CD14-positive monocyte (primary cell): ENCODE measurements around the gene SMYD3. TPM values are rescaled to one million over a fixed set of nuclear protein-coding genes. Genes with fewer than 3 reads are reported as not detected.

ENCODE experiments used
- DNase-seq, 3 donors: peaks; one replicate each; pipeline ENCODE4 v3.0.0-alpha.2; 2011 to 2022
- H2AFZ ChIP-seq: 2 replicates; pipeline ENCODE4 v1.6.0; 2012; ENCODE audit warnings: mild to moderate bottlenecking, low read depth, low read length, inconsistent platforms; ENCODE audit not compliant: insufficient read depth, poor library complexity, severe bottlenecking
- H3K27ac ChIP-seq, 2 donors: 1 replicate in 1 of 2; 2 replicates in 1 of 2; pipeline ENCODE4 v1.5.1; 2012 to 2013; ENCODE audit warnings: low read length in 2 of 2, control low read depth in 1 of 2, inconsistent platforms in 1 of 2, low read depth in 1 of 2, mild to moderate bottlenecking in 1 of 2
- H3K27me3 ChIP-seq, 2 donors: one replicate each; pipeline versions ENCODE4 v1.6.0 to v1.6.1; 2011 to 2013; ENCODE audit warnings: low read length in 2 of 2; ENCODE audit not compliant: control insufficient read depth in 2 of 2, insufficient read depth in 2 of 2
- H3K36me3 ChIP-seq, 2 donors: replicated peaks in 1 of 2; 1 replicate in 1 of 2; 2 replicates in 1 of 2; pipeline versions ENCODE4 v1.5.1 to v1.6.1; 2012 to 2013; ENCODE audit warnings: low read length in 2 of 2, control low read depth in 1 of 2, inconsistent platforms in 1 of 2, mild to moderate bottlenecking in 1 of 2; ENCODE audit not compliant: insufficient read depth in 2 of 2, control insufficient read depth in 1 of 2
- H3K4me1 ChIP-seq, 2 donors: 1 replicate in 1 of 2; 2 replicates in 1 of 2; pipeline versions ENCODE4 v1.5.1 to v1.6.1; 2012 to 2013; ENCODE audit warnings: low read length in 2 of 2, control low read depth in 1 of 2, inconsistent platforms in 1 of 2, mild to moderate bottlenecking in 1 of 2, moderate library complexity in 1 of 2; ENCODE audit not compliant: insufficient read depth in 2 of 2, control insufficient read depth in 1 of 2
- H3K4me2 ChIP-seq: replicated peaks from 2 replicates; pipeline ENCODE3; 2012; ENCODE audit warnings: low read length, moderate library complexity, mild to moderate bottlenecking; ENCODE audit not compliant: poor library complexity, severe bottlenecking; ENCODE audit errors: extremely low read depth
- H3K4me3 ChIP-seq, 3 experiments: fragments of 200-600 bp in 1 of 3; sonication (generic) in 1 of 3; replicated peaks in 1 of 3; 1 replicate in 2 of 3; 2 replicates in 1 of 3; pipeline ENCODE4 v1.5.1; 2011 to 2013; ENCODE audit warnings: low read length in 3 of 3, mild to moderate bottlenecking in 3 of 3, control low read depth in 2 of 3, low read depth in 2 of 3, inconsistent platforms in 1 of 3, moderate library complexity in 1 of 3
- H3K79me2 ChIP-seq: 2 replicates; pipeline ENCODE4 v1.6.0; 2012; ENCODE audit warnings: mild to moderate bottlenecking, control low read depth, inconsistent platforms, low read length, moderate library complexity; ENCODE audit not compliant: insufficient read depth
- H3K9ac ChIP-seq: 2 replicates; pipeline ENCODE4 v1.6.0; 2017; ENCODE audit warnings: low read length, mild to moderate bottlenecking; ENCODE audit not compliant: insufficient read depth, poor library complexity, severe bottlenecking
- H3K9me3 ChIP-seq, 2 donors: replicated peaks in 1 of 2; 1 replicate in 1 of 2; 2 replicates in 1 of 2; pipeline versions ENCODE4 v1.5.1 to v1.6.1; 2012 to 2013; ENCODE audit warnings: low read length in 2 of 2, control low read depth in 1 of 2; ENCODE audit not compliant: control insufficient read depth in 1 of 2, insufficient read depth in 1 of 2
- H4K20me1 ChIP-seq: 2 replicates; pipeline ENCODE4 v1.6.0; 2012; ENCODE audit warnings: mild to moderate bottlenecking, low read length, control low read depth, moderate library complexity; ENCODE audit not compliant: insufficient read depth
- H3K27ac Mint-ChIP-seq, 7 donors: one replicate each; pipeline ENCODE4 v1.8.0; 2020; ENCODE audit warnings: mild to moderate bottlenecking in 7 of 7, mixed read lengths in 7 of 7, moderate library complexity in 6 of 7, inconsistent platforms in 2 of 7
- H3K27me3 Mint-ChIP-seq, 3 donors: one replicate each; pipeline ENCODE4 v1.8.0; 2021 to 2022; ENCODE audit warnings: low read depth in 3 of 3, mild to moderate bottlenecking in 3 of 3, mixed read lengths in 3 of 3, moderate library complexity in 3 of 3, inconsistent platforms in 1 of 3
- H3K36me3 Mint-ChIP-seq, 2 donors: one replicate each; pipeline ENCODE4 v1.8.0; 2020; ENCODE audit warnings: mixed read lengths in 2 of 2, inconsistent platforms in 1 of 2, mild to moderate bottlenecking in 1 of 2
- H3K4me1 Mint-ChIP-seq: one replicate; pipeline ENCODE4 v1.8.0; 2020; ENCODE audit warnings: mild to moderate bottlenecking, mixed read lengths
- H3K4me3 Mint-ChIP-seq, 2 donors: one replicate each; pipeline ENCODE4 v1.8.0; 2020; ENCODE audit warnings: mild to moderate bottlenecking in 2 of 2, mixed read lengths in 2 of 2, moderate library complexity in 1 of 2
- H3K9me3 Mint-ChIP-seq, 7 donors: one replicate each; pipeline ENCODE4 v1.8.0; 2020 to 2022; ENCODE audit warnings: mixed read lengths in 7 of 7, mild to moderate bottlenecking in 6 of 7, moderate library complexity in 6 of 7, inconsistent platforms in 2 of 7
- CTCF ChIP-seq: fragments of 200-600 bp; IDR thresholded peaks from one replicate; pipeline ENCODE4 v1.8.0; 2022; ENCODE audit warnings: antibody characterized with exemption, mild to moderate bottlenecking
- WGBS: methylation state at CpG from one replicate; pipeline ENCODE4 v1.1.5; 2013; ENCODE audit warnings: missing lambda C conversion rate; ENCODE audit not compliant: insufficient coverage; 5-methylcytosine and 5-hydroxymethylcytosine counted together
- intact Hi-C, 2 donors: fragments of 100-400 bp; cut with micrococcal nuclease; formaldehyde crosslinking; loops; one replicate each; pipeline versions ENCODE4 v1.15.0 to v1.15.1; 2023
- polyA plus RNA-seq, 3 donors: library from polyadenylated mRNA; depleted of rRNA in 1 of 3; unstranded in 2 of 3; stranded (reverse) in 1 of 3; fragments of 300-500 nt in 2 of 3; fragments of >200 nt in 1 of 3; fragmentation: Illumina TruSeq in 2 of 3; gene quantifications; 1 replicate in 2 of 3; 2 replicates in 1 of 3; pipeline ENCODE4 v1.2.3, GENCODE V29; 2012 to 2021

SMYD3 gene
- polyA plus RNA-seq, 3 donors, result 2.7 to 8.4 (median 4.0) TPM

- Histone ChIP-seq H3K36me3 (no peaks in the 10 kb centered on the region), H3K27ac (no peak overlapping the region), H3K9me3 (no peaks in the 10 kb centered on the region), H3K4me2 (no peak overlapping the region), H3K79me2 (no peaks in the 10 kb centered on the region), H4K20me1 (no peaks in the 10 kb centered on the region), H3K4me1 (no peaks in the 10 kb centered on the region), H3K27me3 (no peaks in the 10 kb centered on the region), H3K4me3 (no peak overlapping the region), H2AFZ (no peak overlapping the region), H3K9ac (no peak overlapping the region)
- no peak for DNase-seq
- no peak overlapping the region for H3K4me3 Mint-ChIP-seq
- H3K27me3 Mint-ChIP-seq, result no peaks in the 10 kb centered on the region
- no peaks in the 10 kb centered on the region for H3K4me1 Mint-ChIP-seq
- H3K9me3 Mint-ChIP-seq, result peaks cover 0 to 7% (median 1%) of the 10 kb centered on the region in 7 donors
- no peak for TF ChIP-seq CTCF
- no peaks in the 10 kb centered on the region for H3K36me3 Mint-ChIP-seq
- WGBS, result no CpG with 5 or more reads among the region's 3 CpGs
- no peak overlapping the region for H3K27ac Mint-ChIP-seq
- intact Hi-C loops, result no loop called here
These were observed 69.1 kb downstream of the SMYD3 start for GRCh38 chr1:246437961-246438360.

DNA sequence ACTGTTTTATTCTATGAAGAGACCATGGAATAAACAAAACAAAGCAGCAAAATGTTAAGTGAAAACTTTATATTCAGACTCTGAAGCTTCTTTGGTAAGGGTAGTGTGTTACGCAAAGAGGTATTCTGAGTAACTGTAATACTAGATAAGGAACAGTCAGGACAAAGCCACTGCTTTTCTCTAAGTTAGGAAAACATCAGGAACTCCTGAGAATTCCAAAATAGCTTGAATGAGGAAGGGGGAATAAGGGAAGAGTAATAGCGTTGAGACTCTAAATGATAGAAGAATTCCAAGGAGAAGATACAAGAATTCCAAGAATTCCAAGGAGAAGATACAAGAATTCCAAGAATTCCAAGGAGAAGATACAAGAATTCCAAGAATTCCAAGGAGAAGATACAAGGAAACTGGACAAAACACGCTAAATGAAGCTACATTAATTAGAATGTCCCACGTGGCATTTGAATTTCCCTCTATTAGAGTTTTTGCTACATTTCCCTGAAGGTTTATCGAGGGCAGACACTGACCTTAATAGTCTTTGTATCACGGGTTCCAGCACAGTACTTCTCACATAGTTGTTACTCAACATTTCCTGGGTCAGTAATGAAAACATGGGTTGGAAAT is 71.5 kb downstream of the SMYD3 start:
- no peaks in the 10 kb centered on the region for H4K20me1 ChIP-seq
- no peaks in the 10 kb centered on the region for H3K36me3 ChIP-seq
- intact Hi-C loops, result no loop called here
- Mint-ChIP-seq H3K27me3 (no peaks in the 10 kb centered on the region), H3K4me1 (peaks cover 5% of the 10 kb centered on the region), H3K9me3 (peaks cover 0 to 4% (median 0%) of the 10 kb centered on the region in 7 donors), H3K36me3 (no peaks in the 10 kb centered on the region), H3K27ac (no peak overlapping the region), H3K4me3 (no peak overlapping the region)
- no peaks in the 10 kb centered on the region for H3K27me3 ChIP-seq
- WGBS, result 100% methylated on average over 1 of the region's 6 CpGs
- no peak overlapping the region for H2AFZ ChIP-seq
- no peak overlapping the region for H3K9ac ChIP-seq
- DNase-seq, result no peak
- no peaks in the 10 kb centered on the region for H3K79me2 ChIP-seq
- no peak overlapping the region for H3K4me3 ChIP-seq
- H3K4me2 ChIP-seq, result no peak overlapping the region
- H3K9me3 ChIP-seq, result no peaks in the 10 kb centered on the region
- H3K27ac ChIP-seq, result no peak overlapping the region
- H3K4me1 ChIP-seq, result peaks cover 0 to 3% of the 10 kb centered on the region in 2 donors
- no peak for TF ChIP-seq CTCF
